H1 (cell line): ENCODE data around the gene PIP5K1B. TPM values are rescaled to one million over a fixed set of nuclear protein-coding genes. Genes with fewer than 3 reads are reported as not detected.

Experiments used
- ASH2L ChIP-seq: fragments of 200-600, 300-600 bp; sonication (generic); IDR thresholded peaks from one replicate; pipeline ENCODE4 v1.7.1; 2017; ENCODE audit warnings: low read length
- ATF2 ChIP-seq: IDR thresholded peaks from 2 replicates; pipeline ENCODE4 v1.6.1; 2012; ENCODE audit warnings: low read length, inconsistent platforms
- CHD1 ChIP-seq: IDR thresholded peaks from 2 replicates; pipeline ENCODE4 v1.6.1; 2012; ENCODE audit warnings: low read depth, low read length, improper control_type of control experiment
- CHD2 ChIP-seq: IDR thresholded peaks from 2 replicates; pipeline ENCODE4 v1.6.1; 2012; ENCODE audit warnings: low read length, improper control_type of control experiment
- EGR1 ChIP-seq: IDR thresholded peaks from 2 replicates; pipeline ENCODE4 v1.6.1; 2011; ENCODE audit warnings: low read depth, low read length, borderline replicate concordance
- FOSL1 ChIP-seq: IDR thresholded peaks from 2 replicates; pipeline ENCODE4 v1.6.1; 2011; ENCODE audit warnings: mild to moderate bottlenecking, low read depth, low read length, moderate library complexity; ENCODE audit not compliant: insufficient read depth
- HDAC6 ChIP-seq: IDR thresholded peaks from one replicate; pipeline ENCODE4 v1.7.1; 2012; ENCODE audit warnings: low read depth, mild to moderate bottlenecking, inconsistent platforms, low read length, moderate library complexity
- KDM5A ChIP-seq: fragments of 200-600 bp; IDR thresholded peaks from 2 replicates; pipeline ENCODE4 v1.7.1; 2012; ENCODE audit warnings: mild to moderate bottlenecking, low read length, inconsistent platforms, mixed read lengths
- MAFK ChIP-seq: IDR thresholded peaks from 2 replicates; pipeline ENCODE4 v1.6.1; 2012; ENCODE audit warnings: low read depth, mild to moderate bottlenecking, improper control_type of control experiment, low read length
- NANOG ChIP-seq: IDR thresholded peaks from 2 replicates; pipeline ENCODE4 v1.6.1; 2011; ENCODE audit warnings: low read length, low read depth, mild to moderate bottlenecking, inconsistent platforms; ENCODE audit not compliant: insufficient read depth, poor library complexity, severe bottlenecking
- PHF8 ChIP-seq: fragments of 200-600 bp; sonication (generic); conservative IDR thresholded peaks from 2 replicates; pipeline ENCODE4 v1.7.1; 2012; ENCODE audit warnings: low read depth, mild to moderate bottlenecking, inconsistent platforms, low read length, moderate library complexity
- POU5F1 ChIP-seq: IDR thresholded peaks from 2 replicates; pipeline ENCODE4 v1.6.1; 2011; ENCODE audit warnings: low read depth, mild to moderate bottlenecking, low read length, moderate library complexity
- RAD21 ChIP-seq, 2 experiments: IDR thresholded peaks in 1 of 2; conservative IDR thresholded peaks in 1 of 2; 2 replicates each; pipeline ENCODE4 v1.6.1; 2011; ENCODE audit warnings: low read depth in 2 of 2, low read length in 2 of 2, improper control_type of control experiment in 1 of 2, inconsistent platforms in 1 of 2, mild to moderate bottlenecking in 1 of 2, moderate library complexity in 1 of 2
- SIRT6 ChIP-seq: IDR thresholded peaks from one replicate; pipeline ENCODE4 v1.7.1; 2012; ENCODE audit warnings: low read length, inconsistent platforms
- SP2 ChIP-seq: IDR thresholded peaks from 2 replicates; pipeline ENCODE4 v1.6.1; 2012; ENCODE audit warnings: mild to moderate bottlenecking, low read length, inconsistent platforms
- SUZ12 ChIP-seq: fragments of 200-600 bp; sonication (generic); IDR thresholded peaks from 2 replicates; pipeline ENCODE4 v1.6.1; 2012; ENCODE audit warnings: mild to moderate bottlenecking, inconsistent platforms, low read length, moderate library complexity, mixed read lengths
- TAF7 ChIP-seq: optimal IDR thresholded peaks from 2 replicates; pipeline ENCODE3; 2011; ENCODE audit warnings: low read depth, mild to moderate bottlenecking, inconsistent platforms, low read length, moderate library complexity, borderline replicate concordance
- TEAD4 ChIP-seq: IDR thresholded peaks from 2 replicates; pipeline ENCODE4 v1.6.1; 2012; ENCODE audit warnings: low read depth, low read length, inconsistent platforms, mixed read lengths
- USF2 ChIP-seq: IDR thresholded peaks from 2 replicates; pipeline ENCODE4 v1.6.1; 2011; ENCODE audit warnings: low read length, improper control_type of control experiment
- polyA plus RNA-seq, 7 experiments: library from polyadenylated mRNA; depleted of rRNA in 3 of 7; stranded (reverse) in 5 of 7; unstranded in 2 of 7; fragments of >200 nt in 5 of 7; fragments of 200-250 nt in 2 of 7; gene quantifications; 1 replicate in 5 of 7; 2 replicates in 1 of 7; 4 replicates in 1 of 7; pipeline versions ENCODE4 v1.2.1 to v1.2.3, GENCODE V29; 2011 to 2013; ENCODE audit warnings: missing spikeins in 2 of 7, mixed read lengths in 2 of 7
- total RNA-seq: library from RNA; stranded (reverse); fragmentation: NEBNext Ultra II Directional; extraction: Animal tissue kit (Norgen Biotek cat#: 25700); gene quantifications from 2 replicates; pipeline ENCODE4 v1.2.1, GENCODE V29; 2021

PIP5K1B gene
- total and polyA plus RNA-seq, 2 of the 8 experiments (the other 6 are each of a cell fraction or from before 2014, with no cell fraction given), result 4.7 to 7.7 TPM

GRCh38 chr9:68704814-68705530 lies at the start of gene PIP5K1B (continued):
- TF ChIP-seq NANOG (no peak), RAD21 (IDR thresholded peaks at IDR 0.05 in 1 of 2, conservative IDR thresholded peaks at IDR 0.05 in 1 of 2; ENCODE audit: low read depth in 2 of 2, low read length in 2 of 2) (0 out of 4 replicates have a peak, but pooled peaks of 1 of the 2 experiments have one; percentile 6), EGR1 (no peak), CHD2 (no peak), TAF7 (peak; percentile 26), PHF8 (peak; percentile 60), USF2 (no peak), FOSL1 (no peak), KDM5A (no peak), SUZ12 (peak; percentile 42), CHD1 (no peak), HDAC6 (no peak), ATF2 (no peak), ASH2L (peak; percentile 76), SIRT6 (no peak), POU5F1 (no peak), TEAD4 (no peak), MAFK (no peak), SP2 (no peak)
